Measurements from ENCODE around the gene CYTH3. TPM values are rescaled to one million over a fixed set of nuclear protein-coding genes. Genes with fewer than 3 reads are reported as not detected.

Gene CYTH3
- total and polyA plus RNA-seq, 9 of the 15 experiments (the other 6 are each of a cell fraction or from before 2014, with no cell fraction given) = 0.25 to 15.2 (median 11.4) TPM

GRCh38 chr7:6175645-6176044, 96.8 kb downstream of the CYTH3 start (continued):
- TF ChIP-seq, protein P1, sequence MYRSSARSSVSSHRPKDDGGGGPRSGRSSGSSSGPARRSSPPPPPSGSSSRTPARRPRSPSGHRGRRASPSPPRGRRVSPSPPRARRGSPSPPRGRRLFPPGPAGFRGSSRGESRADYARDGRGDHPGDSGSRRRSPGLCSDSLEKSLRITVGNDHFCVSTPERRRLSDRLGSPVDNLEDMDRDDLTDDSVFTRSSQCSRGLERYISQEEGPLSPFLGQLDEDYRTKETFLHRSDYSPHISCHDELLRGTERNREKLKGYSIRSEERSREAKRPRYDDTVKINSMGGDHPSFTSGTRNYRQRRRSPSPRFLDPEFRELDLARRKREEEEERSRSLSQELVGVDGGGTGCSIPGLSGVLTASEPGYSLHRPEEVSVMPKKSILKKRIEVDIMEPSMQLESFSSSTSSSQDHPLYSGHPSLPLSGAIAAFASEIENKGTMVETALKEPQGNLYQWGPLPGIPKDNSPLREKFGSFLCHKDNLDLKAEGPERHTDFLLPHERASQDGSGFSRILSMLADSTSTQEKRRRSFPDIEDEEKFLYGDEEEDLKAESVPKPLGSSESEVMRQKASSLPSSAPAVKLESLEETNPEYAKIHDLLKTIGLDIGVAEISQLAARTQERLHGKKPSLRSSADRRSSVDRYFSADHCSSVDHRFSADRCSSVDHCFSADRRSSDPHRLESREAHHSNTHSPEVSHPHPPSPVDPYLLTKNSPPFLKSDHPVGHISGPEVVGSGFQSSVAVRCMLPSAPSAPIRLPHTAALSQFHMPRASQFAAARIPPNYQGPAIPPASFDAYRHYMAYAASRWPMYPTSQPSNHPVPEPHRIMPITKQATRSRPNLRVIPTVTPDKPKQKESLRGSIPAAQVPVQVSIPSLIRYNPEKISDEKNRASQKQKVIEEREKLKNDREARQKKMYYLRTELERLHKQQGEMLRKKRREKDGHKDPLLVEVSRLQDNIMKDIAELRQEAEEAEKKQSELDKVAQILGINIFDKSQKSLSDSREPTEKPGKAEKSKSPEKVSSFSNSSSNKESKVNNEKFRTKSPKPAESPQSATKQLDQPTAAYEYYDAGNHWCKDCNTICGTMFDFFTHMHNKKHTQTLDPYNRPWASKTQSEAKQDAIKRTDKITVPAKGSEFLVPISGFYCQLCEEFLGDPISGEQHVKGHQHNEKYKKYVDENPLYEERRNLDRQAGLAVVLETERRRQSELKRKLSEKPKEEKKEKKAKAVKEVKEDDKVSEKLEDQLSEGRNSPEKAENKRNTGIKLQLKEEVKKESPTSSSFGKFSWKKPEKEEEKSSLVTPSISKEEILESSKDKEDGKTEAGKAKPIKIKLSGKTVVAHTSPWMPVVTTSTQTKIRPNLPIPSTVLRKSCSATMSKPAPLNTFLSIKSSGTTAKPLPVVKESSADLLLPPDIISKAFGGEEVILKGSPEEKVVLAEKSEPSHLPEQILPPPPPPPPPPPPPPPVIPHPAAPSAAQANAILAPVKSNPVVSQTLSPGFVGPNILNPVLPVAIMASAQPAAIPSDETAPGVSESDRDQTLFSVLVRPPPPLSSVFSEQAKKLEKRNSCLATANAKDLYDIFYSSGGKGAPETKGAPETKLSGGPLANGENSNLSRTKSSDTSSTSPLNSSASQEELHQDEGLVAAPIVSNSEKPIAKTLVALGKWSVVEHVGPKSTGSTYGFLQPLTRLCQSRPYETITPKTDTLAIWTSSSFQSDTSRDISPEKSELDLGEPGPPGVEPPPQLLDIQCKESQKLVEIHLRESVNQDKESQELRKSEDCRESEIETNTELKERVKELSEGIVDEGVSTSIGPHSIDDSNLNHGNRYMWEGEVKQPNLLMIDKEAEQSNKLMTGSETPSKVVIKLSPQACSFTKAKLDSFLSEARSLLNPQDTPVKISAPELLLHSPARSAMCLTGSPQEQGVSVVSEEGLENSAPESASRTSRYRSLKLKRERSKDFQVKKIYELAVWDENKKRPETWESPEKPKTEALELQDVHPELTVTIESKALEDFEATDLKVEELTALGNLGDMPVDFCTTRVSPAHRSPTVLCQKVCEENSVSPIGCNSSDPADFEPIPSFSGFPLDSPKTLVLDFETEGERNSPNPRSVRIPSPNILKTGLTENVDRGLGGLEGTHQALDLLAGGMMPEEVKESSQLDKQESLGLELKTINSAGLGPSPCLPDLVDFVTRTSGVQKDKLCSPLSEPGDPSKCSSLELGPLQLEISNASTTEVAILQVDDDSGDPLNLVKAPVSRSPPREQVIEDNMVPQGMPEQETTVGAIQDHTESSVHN (IDR thresholded peaks at IDR 0.05; ENCODE audit: borderline replicate concordance in 1 of 2, low read depth in 1 of 2) = no peak

- intact Hi-C loops (cut with micrococcal nuclease) = no loop called here
- BruUV-seq (replicated peaks) = no TSS peak
- Histone ChIP-seq H3K27ac (ENCODE audit: extremely low read depth, low read depth, low read length) (no peak overlapping the region), H3K9ac (ENCODE audit: insufficient read depth in 1 of 2, low read depth in 2 of 2, low read length in 2 of 2) (peak overlapping the region in 1 of 2 experiments; percentile 2; a peak in 1 of 4 replicates), H3K4me3 (no peak overlapping the region), H3K79me2 (ENCODE audit: control insufficient read depth, insufficient read depth, low read length) (no peaks in the 10 kb centered on the region), H3K9me1 (ENCODE audit: control insufficient read depth, insufficient read depth, low read length) (no peaks in the 10 kb centered on the region), H3K36me3 (ENCODE audit: control insufficient read depth, insufficient read depth, low read length) (peaks cover 32% of the 10 kb centered on the region; the same call in 2 of the 3 replicates), H3K9me3 (replicated peaks; ENCODE audit: control insufficient read depth, insufficient read depth, low read depth, low read length) (no peaks in the 10 kb centered on the region), H3K27me3 (ENCODE audit: control insufficient read depth in 2 of 2, insufficient read depth in 2 of 2, low read length in 2 of 2) (no peaks in the 10 kb centered on the region), H3K4me1 (replicated peaks in 1 of 2; ENCODE audit: control insufficient read depth in 2 of 2, insufficient read depth in 2 of 2, low read length in 2 of 2) (peaks cover 0 to 31% of the 10 kb centered on the region in 2 experiments; a peak in 2 of 5 replicates), H3K4me2 (ENCODE audit: insufficient read depth, low read length) (no peak overlapping the region), H4K20me1 (replicated peaks; ENCODE audit: control insufficient read depth, insufficient read depth, low read length) (no peaks in the 10 kb centered on the region), H2AFZ (ENCODE audit: low read depth, low read length) (no peak overlapping the region)
- in situ Hi-C loops (cut with MboI) = no loop called here
- POLR2A ChIA-PET = no interaction called here
- 71% methylated on average over 14 of the region's 14 CpGs for WGBS (ENCODE audit: insufficient coverage, low coverage, missing lambda C conversion rate)
- no peak for DNase-seq (ENCODE audit: extremely low read depth in 1 of 4, low spot score in 3 of 4)
- no peak for FAIRE-seq
- CTCF ChIA-PET (ENCODE audit: low intra/inter-chr PET ratio) = no interaction called here
- ATAC-seq = no peak
- no peak for TF ChIP-seq NFIC (IDR thresholded peaks at IDR 0.05)
- TF ChIP-seq, protein P2, sequence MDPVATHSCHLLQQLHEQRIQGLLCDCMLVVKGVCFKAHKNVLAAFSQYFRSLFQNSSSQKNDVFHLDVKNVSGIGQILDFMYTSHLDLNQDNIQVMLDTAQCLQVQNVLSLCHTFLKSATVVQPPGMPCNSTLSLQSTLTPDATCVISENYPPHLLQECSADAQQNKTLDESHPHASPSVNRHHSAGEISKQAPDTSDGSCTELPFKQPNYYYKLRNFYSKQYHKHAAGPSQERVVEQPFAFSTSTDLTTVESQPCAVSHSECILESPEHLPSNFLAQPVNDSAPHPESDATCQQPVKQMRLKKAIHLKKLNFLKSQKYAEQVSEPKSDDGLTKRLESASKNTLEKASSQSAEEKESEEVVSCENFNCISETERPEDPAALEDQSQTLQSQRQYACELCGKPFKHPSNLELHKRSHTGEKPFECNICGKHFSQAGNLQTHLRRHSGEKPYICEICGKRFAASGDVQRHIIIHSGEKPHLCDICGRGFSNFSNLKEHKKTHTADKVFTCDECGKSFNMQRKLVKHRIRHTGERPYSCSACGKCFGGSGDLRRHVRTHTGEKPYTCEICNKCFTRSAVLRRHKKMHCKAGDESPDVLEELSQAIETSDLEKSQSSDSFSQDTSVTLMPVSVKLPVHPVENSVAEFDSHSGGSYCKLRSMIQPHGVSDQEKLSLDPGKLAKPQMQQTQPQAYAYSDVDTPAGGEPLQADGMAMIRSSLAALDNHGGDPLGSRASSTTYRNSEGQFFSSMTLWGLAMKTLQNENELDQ (CRISPR knock-in tag; IDR thresholded peaks at IDR 0.05; ENCODE audit: borderline replicate concordance) = no peak
- no peak for TF ChIP-seq CTCF (IDR thresholded peaks at IDR 0.05 in 2 of 3, conservative IDR thresholded peaks at IDR 0.05 in 1 of 3; ENCODE audit: insufficient read depth in 2 of 3, low read depth in 1 of 3, low read length in 3 of 3)
- TF ChIP-seq ZNF408 (CRISPR knock-in tag; IDR thresholded peaks at IDR 0.05; ENCODE audit: low read depth) = no peak
- TF ChIP-seq GTF2B (IDR thresholded peaks at IDR 0.05; ENCODE audit: extremely low read depth, insufficient read length) = no peak
Observed at GRCh38 chr7:6172910-6173295, 99.5 kb downstream of the CYTH3 start.

All from K562 (cell line).